Activated gamma-delta T cell treated with anti-CD3 and anti-CD28 coated beads, Interleukin-2, amount 50 U/mL, for 16 hours (primary cell): Measurements from ENCODE around the gene FDXR.

Experiments used
- DNase-seq: peaks from one replicate; pipeline ENCODE4 v3.0.0-alpha.2; 2020; ENCODE audit warnings: low read depth

Gene FDXR

GRCh38 chr17:74857191-74857590, 15.6 kb downstream of the FDXR start:
- no peak for DNase-seq

GRCh38 chr17:74856112-74856511, 16.7 kb downstream of the FDXR start:
- DNase-seq: no peak

GRCh38 chr17:74855323-74855722, 17.5 kb downstream of the FDXR start:
- no peak for DNase-seq

GRCh38 chr17:74854792-74855191, 18.0 kb downstream of the FDXR start:
- DNase-seq: no peak

- no peak for DNase-seq
These were observed 19.1 kb downstream of the FDXR start for GRCh38 chr17:74853669-74854068.

- no peak for DNase-seq
These were observed 19.8 kb downstream of the FDXR start for GRCh38 chr17:74853048-74853397.

GRCh38 chr17:74852237-74853047, 20.4 kb downstream of the FDXR start:
- DNase-seq: no peak

GRCh38 chr17:74851612-74852236, 21.1 kb downstream of the FDXR start:
- DNase-seq: no peak

- DNase-seq: no peak
These were observed 21.9 kb downstream of the FDXR start for GRCh38 chr17:74850914-74851313.

GRCh38 chr17:74850310-74850709, 22.5 kb downstream of the FDXR start:
- no peak for DNase-seq

- DNase-seq: no peak
These were observed 24.0 kb downstream of the FDXR start for GRCh38 chr17:74848656-74849399.

- DNase-seq: no peak
These were observed 26.2 kb downstream of the FDXR start for GRCh38 chr17:74846621-74847020.

- no peak for DNase-seq
These were observed 29.5 kb downstream of the FDXR start for GRCh38 chr17:74843352-74843627.

GRCh38 chr17:74842599-74843351, 30.0 kb downstream of the FDXR start:
- no peak for DNase-seq

GRCh38 chr17:74842146-74842598, 30.6 kb downstream of the FDXR start:
- DNase-seq: no peak

GRCh38 chr17:74840989-74841666, 31.7 kb downstream of the FDXR start:
- DNase-seq: no peak

- DNase-seq: no peak
These were observed 32.6 kb downstream of the FDXR start for GRCh38 chr17:74839990-74840852.

- DNase-seq: no peak
These were observed 34.5 kb downstream of the FDXR start for GRCh38 chr17:74838274-74838673.

GRCh38 chr17:74836691-74837467, 35.9 kb downstream of the FDXR start:
- DNase-seq: no peak

- no peak for DNase-seq
These were observed 36.6 kb downstream of the FDXR start for GRCh38 chr17:74836191-74836590.
